IMR-90 (cell line): Measurements from ENCODE around the gene ARHGAP12. TPM values are rescaled to one million over a fixed set of nuclear protein-coding genes. Genes with fewer than 3 reads are reported as not detected.
A peak's percentile ranks its signal among the peaks of the same experiment; 100 is the strongest.

Experiments used
- ATAC-seq: fragments of 200-7000 bp; cut with Tn5 transposase; 2 replicates; pipeline ENCODE4 v1.9.1; 2020; ENCODE audit warnings: low read depth, mild to moderate bottlenecking, moderate library complexity
- BruUV-seq: library from RNA; stranded (reverse); fragments of 400-500 nt; replicated peaks from 2 replicates; lab custom pipeline; 2021; lab: Mats Ljungman, UMichigan
- CTCF ChIA-PET: fragments of 300-600 bp; formaldehyde crosslinking; extraction: SDS; loops from one replicate; lab custom pipeline; 2021; ENCODE audit warnings: antibody characterized with exemption; lab: Yijun Ruan, JAX
- POLR2A ChIA-PET: fragments of 300-600 bp; sonication (Branson Sonifier 250); formaldehyde crosslinking; loops from one replicate; lab custom pipeline; 2022; ENCODE audit warnings: antibody characterized with exemption; ENCODE audit not compliant: unreplicated experiment; lab: Charles Lee
- DNase-seq: peaks from one replicate; pipeline ENCODE4 v3.0.0; 2013
- H2AFZ ChIP-seq: replicated peaks from 2 replicates; pipeline ENCODE3; 2013; ENCODE audit warnings: low read length, mild to moderate bottlenecking; ENCODE audit not compliant: poor library complexity
- H2AK5ac ChIP-seq: 2 replicates; pipeline ENCODE4 v1.6.1; 2013; ENCODE audit warnings: low read depth, low read length, inconsistent platforms
- H2AK9ac ChIP-seq: replicated peaks from 2 replicates; pipeline ENCODE3; 2013; ENCODE audit warnings: mild to moderate bottlenecking, low read depth, low read length, moderate library complexity; ENCODE audit not compliant: poor library complexity
- H2BK120ac ChIP-seq: 2 replicates; pipeline ENCODE4 v1.6.1; 2013; ENCODE audit warnings: low read depth, low read length, inconsistent platforms
- H2BK15ac ChIP-seq: 3 replicates; pipeline ENCODE4 v1.6.1; 2013; ENCODE audit warnings: low read depth, low read length, inconsistent platforms
- H2BK20ac ChIP-seq: 2 replicates; pipeline ENCODE4 v1.6.1; 2013; ENCODE audit warnings: low read depth, mild to moderate bottlenecking, inconsistent platforms, low read length, moderate library complexity
- H2BK5ac ChIP-seq: 2 replicates; pipeline ENCODE4 v1.6.1; 2013; ENCODE audit warnings: mild to moderate bottlenecking, low read depth, low read length, inconsistent platforms; ENCODE audit not compliant: poor library complexity, severe bottlenecking
- H3K14ac ChIP-seq: replicated peaks from 2 replicates; pipeline ENCODE4 v1.6.1; 2013; ENCODE audit warnings: low read depth, low read length, inconsistent platforms
- H3K18ac ChIP-seq: 2 replicates; pipeline ENCODE4 v1.6.1; 2013; ENCODE audit warnings: low read depth, low read length, control low read depth
- H3K23ac ChIP-seq: 2 replicates; pipeline ENCODE4 v1.6.1; 2013; ENCODE audit warnings: low read depth, low read length, inconsistent platforms
- H3K27ac ChIP-seq: 2 replicates; pipeline ENCODE4 v1.5.1; 2013; ENCODE audit warnings: mild to moderate bottlenecking, control low read depth, low read length; ENCODE audit not compliant: insufficient read depth
- H3K27me3 ChIP-seq: 2 replicates; pipeline ENCODE4 v1.6.1; 2013; ENCODE audit warnings: low read length; ENCODE audit not compliant: control insufficient read depth, insufficient read depth
- H3K36me3 ChIP-seq: 2 replicates; pipeline ENCODE4 v1.6.1; 2013; ENCODE audit warnings: low read length, mixed read lengths; ENCODE audit not compliant: control insufficient read depth, insufficient read depth
- H3K4ac ChIP-seq: 2 replicates; pipeline ENCODE4 v1.6.1; 2013; ENCODE audit warnings: low read depth, low read length, inconsistent platforms
- H3K4me1 ChIP-seq: 2 replicates; pipeline ENCODE4 v1.6.1; 2013; ENCODE audit warnings: low read length, mixed read lengths; ENCODE audit not compliant: control insufficient read depth, insufficient read depth
- H3K4me2 ChIP-seq: 2 replicates; pipeline ENCODE4 v1.6.1; 2013; ENCODE audit warnings: low read depth, mild to moderate bottlenecking, control low read depth, low read length, moderate library complexity
- H3K4me3 ChIP-seq: 2 replicates; pipeline ENCODE4 v1.5.1; 2013; ENCODE audit warnings: low read depth, mild to moderate bottlenecking, control low read depth, low read length, moderate library complexity; ENCODE audit not compliant: insufficient read depth
- H3K56ac ChIP-seq: 2 replicates; pipeline ENCODE4 v1.6.1; 2013; ENCODE audit warnings: low read length, inconsistent platforms; ENCODE audit not compliant: insufficient read depth; ENCODE audit errors: extremely low read depth
- H3K79me1 ChIP-seq, 2 experiments: 2 replicates each; pipeline ENCODE4 v1.6.1; 2013; ENCODE audit warnings: low read length in 2 of 2, inconsistent platforms in 1 of 2, low read depth in 1 of 2
- H3K9ac ChIP-seq: 2 replicates; pipeline ENCODE4 v1.6.1; 2013; ENCODE audit warnings: low read depth, low read length, control low read depth
- H3K9me1 ChIP-seq: 2 replicates; pipeline ENCODE4 v1.6.1; 2013; ENCODE audit warnings: low read length, inconsistent platforms; ENCODE audit not compliant: insufficient read depth
- H3K9me3 ChIP-seq: 2 replicates; pipeline ENCODE4 v1.6.1; 2013; ENCODE audit warnings: low read length; ENCODE audit not compliant: control insufficient read depth, insufficient read depth
- H4K20me1 ChIP-seq: 2 replicates; pipeline ENCODE4 v1.6.1; 2013; ENCODE audit warnings: low read length, inconsistent platforms; ENCODE audit not compliant: insufficient read depth
- H4K5ac ChIP-seq: 2 replicates; pipeline ENCODE4 v1.6.1; 2013; ENCODE audit warnings: mild to moderate bottlenecking, low read depth, low read length, control low read depth
- H4K8ac ChIP-seq, 2 experiments: 2 replicates each; pipeline ENCODE4 v1.6.1; 2013; ENCODE audit warnings: low read depth in 2 of 2, low read length in 2 of 2, control low read depth in 1 of 2, inconsistent platforms in 1 of 2
- H4K91ac ChIP-seq: 2 replicates; pipeline ENCODE4 v1.6.1; 2013; ENCODE audit warnings: low read depth, low read length, inconsistent platforms; ENCODE audit not compliant: insufficient read depth
- BHLHE40 ChIP-seq: fragments of 150-350 bp; IDR thresholded peaks from 2 replicates; pipeline ENCODE4 v1.6.1; 2016; ENCODE audit warnings: mild to moderate bottlenecking, low read depth, low read length
- CEBPB ChIP-seq: IDR thresholded peaks from 2 replicates; pipeline ENCODE4 v1.6.1; 2012; ENCODE audit warnings: low read depth, low read length, improper control_type of control experiment
- CHD1 ChIP-seq: IDR thresholded peaks from 2 replicates; pipeline ENCODE4 v1.6.1; 2012; ENCODE audit warnings: low read depth, low read length, improper control_type of control experiment
- FOS ChIP-seq: fragments of 150-350 bp; IDR thresholded peaks from 2 replicates; pipeline ENCODE4 v1.6.1; 2016; ENCODE audit warnings: low read depth, low read length
- MAFK ChIP-seq: IDR thresholded peaks from 2 replicates; pipeline ENCODE4 v1.6.1; 2012; ENCODE audit warnings: low read depth, low read length, improper control_type of control experiment
- MAZ ChIP-seq: IDR thresholded peaks from 2 replicates; pipeline ENCODE4 v1.6.1; 2012; ENCODE audit warnings: low read depth, mild to moderate bottlenecking, low read length, improper control_type of control experiment, moderate library complexity, borderline replicate concordance
- MXI1 ChIP-seq: IDR thresholded peaks from 2 replicates; pipeline ENCODE4 v1.6.1; 2012; ENCODE audit warnings: low read depth, mild to moderate bottlenecking, low read length, moderate library complexity, borderline replicate concordance
- NFE2L2 ChIP-seq: fragments of 150-350 bp; IDR thresholded peaks from 2 replicates; pipeline ENCODE4 v1.6.1; 2016; ENCODE audit warnings: low read depth, mild to moderate bottlenecking, low read length
- POLR2A ChIP-seq: IDR thresholded peaks from 2 replicates; pipeline ENCODE4 v1.6.1; 2012; ENCODE audit warnings: mild to moderate bottlenecking, low read depth, low read length
- RAD21 ChIP-seq: IDR thresholded peaks from 2 replicates; pipeline ENCODE4 v1.6.1; 2012; ENCODE audit warnings: low read length, improper control_type of control experiment
- RCOR1 ChIP-seq: IDR thresholded peaks from 2 replicates; pipeline ENCODE4 v1.6.1; 2012; ENCODE audit warnings: mild to moderate bottlenecking, low read length, improper control_type of control experiment; ENCODE audit not compliant: insufficient replicate concordance
- RFX5 ChIP-seq: IDR thresholded peaks from 2 replicates; pipeline ENCODE4 v1.8.0; 2012; ENCODE audit warnings: low read depth, mild to moderate bottlenecking, low read length, moderate library complexity
- SMC3 ChIP-seq: fragments of 150-350 bp; IDR thresholded peaks from 2 replicates; pipeline ENCODE4 v1.6.1; 2016; ENCODE audit warnings: low read depth, mild to moderate bottlenecking, antibody characterized with exemption, low read length, moderate library complexity
- USF2 ChIP-seq: fragments of 150-350 bp; IDR thresholded peaks from 2 replicates; pipeline ENCODE4 v1.6.1; 2017; ENCODE audit warnings: mild to moderate bottlenecking, antibody characterized with exemption, low read length, low read depth
- WGBS, 2 experiments: methylation state at CpG; one replicate each; pipeline versions ENCODE4 v1.1.5 to v1.1.7; 2013; ENCODE audit warnings: missing lambda C conversion rate in 2 of 2; ENCODE audit not compliant: insufficient read length in 1 of 2; ENCODE audit errors: extremely low coverage in 2 of 2; 5-methylcytosine and 5-hydroxymethylcytosine counted together
- dilution Hi-C: fragments of 300-500 bp; cut with HindIII; formaldehyde crosslinking; loops from one replicate; pipeline ENCODE4 v1.14.3; 2018; ENCODE audit warnings: low sequenced_read_pairs; ENCODE audit not compliant: unreplicated experiment
- in situ Hi-C: fragments of 300-500 bp; cut with MboI; formaldehyde crosslinking; loops from 3 replicates; pipeline ENCODE4 v1.14.3; 2019; ENCODE audit warnings: low sequenced_read_pairs, inconsistent platforms, mixed read lengths
- intact Hi-C: fragments of 100-400 bp; cut with micrococcal nuclease; formaldehyde crosslinking; loops from 2 replicates; pipeline ENCODE4 v1.10.0; 2022
- polyA plus RNA-seq, 3 experiments: library from polyadenylated mRNA; depleted of rRNA; stranded (reverse); fragments of >200 nt; gene quantifications; 2 replicates each; pipeline ENCODE4 v1.2.3, GENCODE V29; 2012; ENCODE audit warnings: low replicate concordance in 1 of 3
- total RNA-seq: library from RNA; depleted of rRNA; stranded (reverse); fragments of >200 nt; gene quantifications from 2 replicates; pipeline ENCODE4 v1.2.3, GENCODE V29; 2012
- TF ChIP-seq, protein P1 (sequence below): fragments of 150-350 bp; IDR thresholded peaks from 2 replicates; pipeline ENCODE4 v1.6.1; 2016; ENCODE audit warnings: low read depth, mild to moderate bottlenecking, low read length, moderate library complexity, borderline replicate concordance
- TF ChIP-seq, protein P2 (sequence below): conservative IDR thresholded peaks from 2 replicates; pipeline ENCODE4 v1.5.1; 2012; ENCODE audit warnings: mild to moderate bottlenecking, low read depth, low read length, improper control_type of control experiment

The ARHGAP12 gene
- total and polyA plus RNA-seq, 2 of the 4 experiments (the other 2 are of a cell fraction): 9.0 to 28.5 TPM

DNA sequence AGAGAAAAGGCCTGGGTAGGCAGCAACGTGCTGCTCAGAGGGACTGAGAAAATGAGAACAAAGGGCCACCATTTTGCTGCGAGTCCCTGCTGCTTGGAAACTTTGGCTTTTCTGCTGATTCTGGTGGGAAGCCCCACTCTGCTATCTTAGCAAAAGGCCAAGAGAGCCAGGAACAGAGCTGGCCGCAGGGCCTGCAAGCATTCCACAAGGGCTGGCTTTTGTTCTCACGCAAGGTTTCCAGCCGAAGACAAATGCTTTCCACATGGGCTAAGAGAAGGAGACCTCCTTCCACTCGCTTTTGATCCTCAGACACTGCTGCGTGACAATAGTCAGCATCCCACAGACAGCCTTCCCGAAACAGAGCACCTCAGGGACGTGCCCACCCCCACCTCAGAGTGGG lies 163.1 kb downstream of the ARHGAP12 start:
- Histone ChIP-seq H3K27ac (no peak overlapping the region), H2BK5ac (no peak overlapping the region), H3K9me1 (0 out of 2 replicates have a peak, but pooled peaks cover 3% of the 10 kb centered on the region), H2AK9ac (no peak overlapping the region), H3K9ac (no peak overlapping the region), H4K5ac (no peak overlapping the region), H3K4me3 (no peak overlapping the region), H3K4ac (no peak overlapping the region), H4K8ac (no peak overlapping the region), H3K9me3 (no peaks in the 10 kb centered on the region), H3K14ac (no peak overlapping the region), H2BK120ac (no peak overlapping the region), H4K20me1 (0 out of 2 replicates have a peak, but pooled peaks cover 2% of the 10 kb centered on the region), H3K36me3 (no peaks in the 10 kb centered on the region), H3K79me1 (no peaks in the 10 kb centered on the region), H2BK15ac (no peak overlapping the region), H4K91ac (no peak overlapping the region), H3K18ac (no peak overlapping the region), H3K4me2 (no peak overlapping the region), H3K27me3 (no peaks in the 10 kb centered on the region), H2AK5ac (0 out of 2 replicates have a peak overlapping the region, but pooled peaks have one; percentile 8), H3K23ac (no peak overlapping the region), H3K4me1 (peaks cover 5% of the 10 kb centered on the region), H2BK20ac (no peak overlapping the region), H3K56ac (no peak overlapping the region), H2AFZ (no peak overlapping the region)
- POLR2A ChIA-PET: no interaction called here
- WGBS, 2 experiments: 90% methylated on average over 6 of the region's 9 CpGs; no CpG with 5 or more reads in 1 of the 2 experiments
- CTCF ChIA-PET: no interaction called here
- DNase-seq (no peak), ATAC-seq (no peak)
- intact Hi-C loops (no loop called here), dilution Hi-C loops (no loop called here), in situ Hi-C loops (no loop called here)
- BruUV-seq: no TSS peak
- TF ChIP-seq, protein P1, sequence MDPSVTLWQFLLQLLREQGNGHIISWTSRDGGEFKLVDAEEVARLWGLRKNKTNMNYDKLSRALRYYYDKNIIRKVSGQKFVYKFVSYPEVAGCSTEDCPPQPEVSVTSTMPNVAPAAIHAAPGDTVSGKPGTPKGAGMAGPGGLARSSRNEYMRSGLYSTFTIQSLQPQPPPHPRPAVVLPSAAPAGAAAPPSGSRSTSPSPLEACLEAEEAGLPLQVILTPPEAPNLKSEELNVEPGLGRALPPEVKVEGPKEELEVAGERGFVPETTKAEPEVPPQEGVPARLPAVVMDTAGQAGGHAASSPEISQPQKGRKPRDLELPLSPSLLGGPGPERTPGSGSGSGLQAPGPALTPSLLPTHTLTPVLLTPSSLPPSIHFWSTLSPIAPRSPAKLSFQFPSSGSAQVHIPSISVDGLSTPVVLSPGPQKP: no peak
- no peak for TF ChIP-seq MXI1
- TF ChIP-seq MAFK: no peak
- TF ChIP-seq SMC3: no peak
- TF ChIP-seq CEBPB: no peak
- TF ChIP-seq FOS: no peak
- no peak for TF ChIP-seq RCOR1
- no peak for TF ChIP-seq MAZ
- no peak for TF ChIP-seq CHD1
- TF ChIP-seq RAD21: no peak
- no peak for TF ChIP-seq RFX5
- TF ChIP-seq NFE2L2: no peak
- TF ChIP-seq POLR2A: no peak
- TF ChIP-seq, protein P2, sequence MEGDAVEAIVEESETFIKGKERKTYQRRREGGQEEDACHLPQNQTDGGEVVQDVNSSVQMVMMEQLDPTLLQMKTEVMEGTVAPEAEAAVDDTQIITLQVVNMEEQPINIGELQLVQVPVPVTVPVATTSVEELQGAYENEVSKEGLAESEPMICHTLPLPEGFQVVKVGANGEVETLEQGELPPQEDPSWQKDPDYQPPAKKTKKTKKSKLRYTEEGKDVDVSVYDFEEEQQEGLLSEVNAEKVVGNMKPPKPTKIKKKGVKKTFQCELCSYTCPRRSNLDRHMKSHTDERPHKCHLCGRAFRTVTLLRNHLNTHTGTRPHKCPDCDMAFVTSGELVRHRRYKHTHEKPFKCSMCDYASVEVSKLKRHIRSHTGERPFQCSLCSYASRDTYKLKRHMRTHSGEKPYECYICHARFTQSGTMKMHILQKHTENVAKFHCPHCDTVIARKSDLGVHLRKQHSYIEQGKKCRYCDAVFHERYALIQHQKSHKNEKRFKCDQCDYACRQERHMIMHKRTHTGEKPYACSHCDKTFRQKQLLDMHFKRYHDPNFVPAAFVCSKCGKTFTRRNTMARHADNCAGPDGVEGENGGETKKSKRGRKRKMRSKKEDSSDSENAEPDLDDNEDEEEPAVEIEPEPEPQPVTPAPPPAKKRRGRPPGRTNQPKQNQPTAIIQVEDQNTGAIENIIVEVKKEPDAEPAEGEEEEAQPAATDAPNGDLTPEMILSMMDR: no peak
- no peak for TF ChIP-seq USF2
- no peak for TF ChIP-seq BHLHE40
